Daoy (cell line): ENCODE data around the gene AGMO. TPM values are rescaled to one million over a fixed set of nuclear protein-coding genes. Genes with fewer than 3 reads are reported as not detected.

Experiments used
- DNase-seq: peaks from one replicate; pipeline ENCODE4 v3.0.0-alpha.2; 2015; ENCODE audit warnings: low read depth
- total RNA-seq: library from RNA; depleted of rRNA; stranded (reverse); fragments of >200 nt; shearing (Covaris generic); gene quantifications from 2 replicates; pipeline ENCODE4 v1.2.3, GENCODE V29; 2014

AGMO gene
- total RNA-seq, 1 experiment from 2014 or later: 0.06 TPM

GRCh38 chr7:15234431-15234830 lies 327.4 kb downstream of the AGMO start:
- no peak for DNase-seq

- DNase-seq: no peak
These were observed 333.0 kb downstream of the AGMO start for GRCh38 chr7:15228831-15229230.

- no peak for DNase-seq
These were observed 335.8 kb downstream of the AGMO start for GRCh38 chr7:15225981-15226380.

- no peak for DNase-seq
These were observed 342.1 kb downstream of the AGMO start for GRCh38 chr7:15219758-15220157.

GRCh38 chr7:15218261-15218660 lies 343.6 kb downstream of the AGMO start:
- DNase-seq: no peak

- no peak for DNase-seq
These were observed 346.2 kb downstream of the AGMO start for GRCh38 chr7:15215616-15216015.

GRCh38 chr7:15214976-15215375 lies 346.8 kb downstream of the AGMO start:
- no peak for DNase-seq

GRCh38 chr7:15213093-15213492 lies 348.7 kb downstream of the AGMO start:
- no peak for DNase-seq

GRCh38 chr7:15209429-15209828 lies 352.4 kb downstream of the AGMO start:
- no peak for DNase-seq

- no peak for DNase-seq
These were observed 357.4 kb downstream of the AGMO start for GRCh38 chr7:15204421-15204820.

GRCh38 chr7:15199482-15199881 lies 362.3 kb downstream of the AGMO start:
- DNase-seq: no peak

- DNase-seq: no peak
These were observed 364.5 kb downstream of the AGMO start for GRCh38 chr7:15197042-15197977.

- no peak for DNase-seq
These were observed 383.8 kb downstream of the AGMO start for GRCh38 chr7:15178065-15178464.

- DNase-seq: no peak
These were observed 385.7 kb downstream of the AGMO start for GRCh38 chr7:15176089-15176488.

- DNase-seq: no peak
These were observed 386.7 kb downstream of the AGMO start for GRCh38 chr7:15175152-15175551.

GRCh38 chr7:15174485-15174884 lies 387.3 kb downstream of the AGMO start:
- DNase-seq: no peak

GRCh38 chr7:15168489-15168888 lies 393.3 kb downstream of the AGMO start:
- DNase-seq: no peak

GRCh38 chr7:15167912-15168311 lies 393.9 kb downstream of the AGMO start:
- DNase-seq: no peak

GRCh38 chr7:15166620-15167019 lies 395.2 kb downstream of the AGMO start:
- no peak for DNase-seq

- no peak for DNase-seq
These were observed 402.6 kb downstream of the AGMO start for GRCh38 chr7:15159261-15159660.

- no peak for DNase-seq
These were observed 403.5 kb downstream of the AGMO start for GRCh38 chr7:15158141-15158810.
